SIG-M5 treated with dmso at 0.1 percent for 504 hours (cell line): ENCODE results near the gene SIGLEC15.
"Not testable (repeated sequence)": the region's sequence is repeated elsewhere in the genome, so short reads cannot be mapped to it uniquely, and the experiment has no call there.

ENCODE experiments used
- DNase-seq: peaks from one replicate; lab custom pipeline; 2025; ENCODE audit not compliant: unreplicated experiment; lab: John Stamatoyannopoulos, UW

Gene SIGLEC15

DNA sequence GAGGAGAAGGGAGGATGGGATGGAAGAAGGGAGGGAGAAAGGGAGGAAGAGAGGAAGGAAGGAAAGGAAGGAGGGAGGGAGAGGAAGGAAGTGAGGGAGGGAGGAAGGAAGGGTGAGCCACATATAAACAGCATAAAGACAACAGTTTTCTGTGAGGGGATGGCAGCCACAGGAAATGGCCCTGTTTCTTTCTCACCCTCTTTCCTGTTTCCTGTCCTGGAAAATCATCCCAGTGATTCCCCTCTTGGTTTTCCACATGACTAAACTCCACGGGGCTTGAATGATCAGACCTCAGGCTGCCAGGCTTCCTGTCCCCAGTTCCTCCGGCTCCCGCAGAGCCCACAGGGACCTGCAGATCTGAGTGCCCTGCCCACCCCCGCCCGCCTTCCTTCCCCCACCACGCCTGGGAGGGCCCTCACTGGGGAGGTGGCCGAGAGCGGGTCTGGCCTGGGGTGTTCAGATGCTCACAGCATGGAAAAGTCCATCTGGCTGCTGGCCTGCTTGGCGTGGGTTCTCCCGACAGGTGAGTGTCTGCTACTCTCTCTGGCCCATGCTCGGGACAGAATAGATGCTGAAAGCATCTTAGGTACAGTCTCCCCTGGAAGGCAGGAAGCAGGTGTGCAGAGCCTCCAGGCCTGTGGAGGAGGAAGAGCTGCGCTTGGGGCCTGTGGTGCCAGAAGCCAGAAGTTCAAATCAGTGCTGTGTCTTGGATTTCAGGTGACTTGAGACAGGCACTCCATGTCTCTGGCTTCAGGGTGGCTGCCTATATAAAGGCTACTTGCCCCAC is at the start of gene SIGLEC15:
SIGLEC15 (plus strand) TSS at position 418 of the 787 bp plus-strand sequence; CDS start at position 472, 54 bp downstream.
- DNase-seq = no peak

DNA sequence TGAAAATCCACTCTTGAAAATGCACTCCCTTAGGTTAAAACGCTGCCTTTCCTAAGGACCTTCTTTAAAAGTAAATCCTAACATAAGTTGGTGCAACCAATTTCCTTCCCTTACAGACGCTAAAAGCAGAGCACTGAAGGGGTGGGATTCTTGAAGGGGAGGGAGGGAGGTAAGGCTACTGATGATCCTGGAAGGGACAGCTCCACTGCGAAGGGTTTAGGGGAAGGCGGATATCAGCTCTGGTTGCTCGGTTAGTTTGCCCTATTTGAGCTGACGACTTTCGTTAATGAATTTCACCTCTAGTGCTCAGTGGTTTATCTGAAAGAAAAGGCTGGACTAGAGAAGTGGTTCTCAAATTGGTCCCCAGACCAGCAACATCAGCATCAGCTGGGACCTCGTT is 49.7 kb upstream of the SIGLEC15 start:
- no peak for DNase-seq

DNA sequence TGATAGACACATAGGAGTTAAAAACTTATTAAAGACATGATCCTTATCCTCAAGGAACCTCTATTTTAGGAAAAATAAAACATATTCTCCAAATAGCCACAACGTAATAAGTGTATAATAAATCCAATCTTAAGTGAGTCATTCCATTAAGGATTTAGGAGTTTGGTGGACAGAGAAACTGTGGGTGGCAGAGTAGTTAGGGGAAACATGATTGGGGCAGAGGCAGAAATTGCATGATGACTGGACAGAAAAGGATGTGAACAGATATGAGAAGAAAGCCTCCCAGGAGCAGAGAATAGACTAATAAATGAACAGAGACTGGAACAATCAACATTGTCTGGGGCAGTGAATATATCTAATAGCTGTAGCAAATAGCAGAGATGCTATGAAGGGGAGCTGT is 48.1 kb upstream of the SIGLEC15 start:
- DNase-seq = no peak

- no peak for DNase-seq
These were observed 44.9 kb upstream of the SIGLEC15 start for GRCh38 chr18:45780568-45780967.

GRCh38 chr18:45782662-45783061 is 42.8 kb upstream of the SIGLEC15 start:
- DNase-seq = no peak

- no peak for DNase-seq
These were observed 42.1 kb upstream of the SIGLEC15 start for GRCh38 chr18:45783097-45784075.

DNA sequence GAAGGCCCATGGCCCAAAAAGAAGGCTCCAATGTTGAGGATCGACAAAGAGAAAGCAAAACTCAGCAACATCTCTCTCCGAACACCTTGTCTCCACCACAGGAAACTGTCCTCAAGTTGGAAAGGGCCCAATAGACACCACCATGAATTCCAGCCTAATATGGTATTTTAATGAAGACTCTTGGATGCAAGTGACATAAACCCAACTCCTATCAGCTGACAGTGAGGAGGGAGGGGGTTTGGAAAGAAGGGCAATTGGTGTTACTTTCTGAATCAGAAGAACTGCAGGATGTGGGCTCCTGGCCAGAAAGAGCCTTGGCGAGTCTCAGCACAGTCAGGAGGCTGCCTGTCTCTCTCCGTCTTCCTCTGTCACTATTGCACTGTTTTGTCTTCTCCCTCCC is 40.3 kb upstream of the SIGLEC15 start:
- DNase-seq = no peak

DNA sequence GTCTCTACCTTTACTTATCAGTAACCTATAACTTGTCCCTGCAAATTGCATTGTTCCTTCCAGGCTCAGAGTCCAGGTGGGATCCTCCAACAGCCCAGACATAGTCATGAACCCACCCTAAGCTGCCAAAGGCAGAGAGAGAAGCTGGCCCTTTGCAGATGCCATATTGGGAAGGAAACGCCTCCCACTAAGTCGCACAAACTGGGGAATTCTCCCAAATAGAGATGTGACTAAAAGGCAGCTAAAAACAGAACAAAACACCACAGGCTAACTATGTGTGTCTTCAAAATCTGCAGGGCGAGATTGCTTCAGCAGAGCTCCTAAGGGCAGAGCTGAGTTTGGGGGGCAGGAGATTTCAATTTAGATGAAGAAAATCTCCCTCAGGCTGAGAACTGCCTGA is 38.5 kb upstream of the SIGLEC15 start:
- no peak for DNase-seq

DNA sequence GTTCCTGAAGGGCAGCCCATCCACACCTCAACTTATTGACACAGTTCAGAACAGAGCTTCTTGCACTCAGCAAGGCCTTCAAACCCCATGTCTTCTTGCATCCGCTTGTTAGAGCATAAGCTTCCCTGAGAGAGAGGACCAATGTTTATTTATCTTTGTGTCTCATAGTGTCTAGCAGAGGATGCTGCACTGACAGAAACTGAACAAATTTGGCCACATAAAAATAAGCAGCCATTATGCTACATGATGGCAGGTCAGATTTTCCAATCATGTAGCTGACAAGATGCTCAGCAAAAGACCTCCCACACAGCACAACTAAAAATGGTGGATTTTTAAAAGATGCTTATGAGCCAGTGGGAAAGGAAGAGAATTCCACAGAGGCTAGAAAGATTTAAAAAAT is 38.1 kb upstream of the SIGLEC15 start:
- no peak for DNase-seq

DNA sequence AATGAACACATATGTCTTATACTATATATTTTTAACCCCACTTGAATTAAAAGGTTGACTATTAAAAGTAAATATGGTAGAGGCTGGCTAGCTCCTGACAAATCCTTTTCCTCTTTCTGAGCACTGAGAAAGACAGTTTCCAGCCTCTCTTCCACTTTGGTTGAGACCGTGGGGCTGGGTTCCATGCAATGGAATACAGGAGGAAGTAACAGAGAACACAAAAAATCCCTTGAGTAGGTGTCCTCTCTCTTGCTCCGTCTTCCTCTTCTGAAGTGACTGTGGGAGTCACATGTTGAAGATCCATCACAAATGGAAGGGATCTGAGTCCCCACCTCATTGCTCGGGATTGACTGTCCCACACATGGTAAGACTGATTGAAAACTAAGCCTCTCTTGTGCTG is 36.6 kb upstream of the SIGLEC15 start:
- no peak for DNase-seq

DNA sequence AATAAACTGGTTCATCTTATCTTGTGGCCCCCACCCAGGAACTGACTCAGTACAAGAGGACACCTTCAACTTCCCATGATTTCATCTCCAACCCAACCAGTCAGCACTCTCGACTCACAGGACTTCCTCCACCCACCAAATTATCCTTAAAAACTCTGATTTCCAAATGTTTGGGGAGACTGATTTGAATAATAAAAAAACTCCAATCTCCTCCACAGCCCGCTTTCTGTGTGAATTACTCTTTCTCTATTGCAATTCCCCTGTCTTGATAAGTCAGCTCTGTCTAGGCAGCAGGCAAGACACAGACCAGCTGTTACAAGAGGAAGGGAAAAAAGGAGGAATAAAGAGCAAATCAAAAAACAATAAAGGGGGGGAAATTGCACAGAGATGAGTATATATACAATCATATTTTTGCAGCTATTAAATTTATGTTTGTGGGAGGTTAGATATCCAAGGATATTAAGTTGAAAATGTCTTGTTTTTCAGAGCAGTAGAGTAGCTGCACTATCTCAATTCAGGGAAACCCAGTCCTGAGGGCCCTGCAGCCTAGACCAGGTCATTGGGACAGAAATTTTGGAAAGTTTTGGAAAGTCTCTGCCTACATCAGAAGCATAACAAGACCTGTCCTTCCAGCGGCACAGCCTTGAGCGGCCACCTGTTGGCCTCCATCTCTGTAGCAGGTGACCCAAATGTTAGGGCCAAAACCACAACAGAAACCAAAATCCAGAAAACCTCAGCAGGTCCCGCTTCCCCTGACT is 32.8 kb upstream of the SIGLEC15 start:
- no peak for DNase-seq

GRCh38 chr18:45793264-45793965 is 32.1 kb upstream of the SIGLEC15 start:
- DNase-seq = peak; percentile 63

- no peak for DNase-seq
These were observed 24.0 kb upstream of the SIGLEC15 start for GRCh38 chr18:45801416-45802004.

- DNase-seq = peak; percentile 71
These were observed 22.5 kb upstream of the SIGLEC15 start for GRCh38 chr18:45802814-45803492.

- DNase-seq = no peak
These were observed 19.9 kb upstream of the SIGLEC15 start for GRCh38 chr18:45805551-45805950.

GRCh38 chr18:45806226-45806625 is 19.2 kb upstream of the SIGLEC15 start:
- DNase-seq = no peak

DNA sequence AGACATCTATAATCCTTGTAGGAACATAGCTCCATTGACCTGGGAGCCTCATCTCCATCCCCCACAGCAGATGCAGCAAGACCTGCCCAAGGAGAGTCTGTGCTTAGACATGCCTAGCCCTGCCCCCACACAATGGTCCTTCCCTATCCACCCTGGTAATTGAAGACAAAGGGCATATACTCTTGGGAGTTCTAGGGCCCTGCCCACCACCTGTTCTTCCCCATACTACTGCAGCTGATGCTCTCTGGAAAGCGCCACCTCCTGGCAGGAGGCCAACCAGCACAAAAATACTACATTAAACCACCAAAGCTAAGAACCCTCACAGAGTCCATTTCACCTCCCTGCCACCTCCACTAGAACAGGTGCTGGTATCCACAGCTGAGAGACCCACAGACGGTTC is 18.3 kb upstream of the SIGLEC15 start:
- peak; percentile 7 for DNase-seq

DNA sequence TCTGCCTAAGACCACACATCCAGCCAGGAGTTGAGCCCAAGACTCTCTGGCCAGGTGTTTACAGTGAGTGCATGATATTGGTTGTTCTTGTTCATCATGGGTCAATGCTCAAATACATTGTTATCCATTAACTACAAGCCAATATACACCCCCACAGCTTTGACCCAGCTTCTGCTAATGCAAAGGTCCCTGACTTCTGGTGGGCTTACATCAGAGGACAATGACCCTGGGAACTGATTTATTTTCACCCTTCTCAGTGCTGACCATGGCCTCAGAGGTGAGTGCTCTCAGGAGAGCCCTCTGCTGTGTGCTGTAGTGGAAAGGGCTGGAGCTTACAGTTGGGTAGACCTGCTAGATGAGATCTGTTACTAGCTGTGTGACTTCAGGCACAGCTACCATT is 10.7 kb upstream of the SIGLEC15 start:
- DNase-seq = not testable (repeated sequence)

GRCh38 chr18:45817543-45817942 is 7.9 kb upstream of the SIGLEC15 start:
- DNase-seq = no peak

- not testable (repeated sequence) for DNase-seq
These were observed 6.7 kb upstream of the SIGLEC15 start for GRCh38 chr18:45818765-45819164.
